Right lobe of liver (tissue), 6 donors: Measurements from ENCODE around the gene STK16. TPM values are rescaled to one million over a fixed set of nuclear protein-coding genes. Genes with fewer than 3 reads are reported as not detected.

Experiments used
- ATAC-seq, 4 donors: fragments of 200-7000 bp; cut with Tn5 transposase; one replicate each; pipeline ENCODE4 v1.9.1; 2020; ENCODE audit warnings: mild to moderate bottlenecking in 4 of 4, moderate library complexity in 4 of 4
- DNase-seq, 3 donors: peaks; one replicate each; pipeline ENCODE4 v3.0.0-alpha.2; 2020
- H3K27ac ChIP-seq, 3 donors: fragments of 200-600 bp; one replicate each; pipeline ENCODE4 v1.8.0; 2022
- H3K27me3 ChIP-seq, 2 donors: fragments of 200-600 bp; one replicate each; pipeline ENCODE4 v1.8.0; 2022
- H3K36me3 ChIP-seq, 4 donors: fragments of 200-600 bp; sonication (generic) in 1 of 4; one replicate each; pipeline versions ENCODE4 v1.5.1 to v1.8.0; 2017 to 2022; ENCODE audit warnings: control low read depth in 1 of 4
- H3K4me1 ChIP-seq, 4 donors: fragments of 200-600 bp; sonication (generic) in 1 of 4; one replicate each; pipeline versions ENCODE4 v1.5.1 to v1.8.0; 2017 to 2022; ENCODE audit warnings: control low read depth in 1 of 4
- H3K4me3 ChIP-seq, 3 donors: fragments of 200-600 bp; one replicate each; pipeline ENCODE4 v1.8.0; 2022
- H3K9me3 ChIP-seq, 4 donors: fragments of 200-600 bp; sonication (generic) in 1 of 4; one replicate each; pipeline versions ENCODE4 v1.5.1 to v1.8.0; 2017 to 2022; ENCODE audit warnings: control low read depth in 1 of 4
- POLR2A ChIP-seq: fragments of 450-650 bp; IDR thresholded peaks from one replicate; pipeline ENCODE4 v1.6.1; 2017; ENCODE audit warnings: antibody characterized with exemption, mild to moderate bottlenecking
- WGBS: methylation state at CpG from one replicate; pipeline ENCODE4 v1.1.6; 2018; ENCODE audit warnings: low coverage, low lambda C conversion rate; ENCODE audit not compliant: insufficient coverage; ENCODE audit errors: missing lambda C conversion rate; 5-methylcytosine and 5-hydroxymethylcytosine counted together
- intact Hi-C, 2 donors: fragments of 100-400 bp; cut with DNase I; formaldehyde crosslinking; loops; one replicate each; pipeline versions ENCODE4 v1.11.2 to v1.14.1; 2022
- total RNA-seq, 6 experiments: library from RNA; depleted of rRNA in 2 of 6; stranded (reverse); fragments of >200 nt in 2 of 6; fragmentation: NEBNext Ultra II Directional in 3 of 6; extraction: Animal tissue kit (Norgen Biotek cat#: 25700) in 3 of 6; gene quantifications; one replicate each; pipeline versions ENCODE4 v1.1.0 to v1.2.4, GENCODE V29; 2016 to 2023
- TF ChIP-seq, protein P1 (sequence below), 4 donors: fragments of 200-600 bp in 3 of 4; fragments of 450-650 bp in 1 of 4; IDR thresholded peaks; one replicate each; pipeline versions ENCODE4 v1.5.1 to v1.8.0; 2016 to 2022; ENCODE audit warnings: antibody characterized with exemption in 4 of 4, mild to moderate bottlenecking in 2 of 4
- donor health status: DM: no; HTN: yes; CAD: no.
- donor health status: DM: no; HTN: no; CAD: no.
- donor health status: DM: no; HTN: no; CAD: no.
- donor health status: DM: no; HTN: yes; CAD: no.
- donor health status: DM: no; HTN: yes; CAD: no.

The STK16 gene
- total RNA-seq, 6 experiments from 2014 or later: 17.7 to 28.1 (median 21.9) TPM

DNA sequence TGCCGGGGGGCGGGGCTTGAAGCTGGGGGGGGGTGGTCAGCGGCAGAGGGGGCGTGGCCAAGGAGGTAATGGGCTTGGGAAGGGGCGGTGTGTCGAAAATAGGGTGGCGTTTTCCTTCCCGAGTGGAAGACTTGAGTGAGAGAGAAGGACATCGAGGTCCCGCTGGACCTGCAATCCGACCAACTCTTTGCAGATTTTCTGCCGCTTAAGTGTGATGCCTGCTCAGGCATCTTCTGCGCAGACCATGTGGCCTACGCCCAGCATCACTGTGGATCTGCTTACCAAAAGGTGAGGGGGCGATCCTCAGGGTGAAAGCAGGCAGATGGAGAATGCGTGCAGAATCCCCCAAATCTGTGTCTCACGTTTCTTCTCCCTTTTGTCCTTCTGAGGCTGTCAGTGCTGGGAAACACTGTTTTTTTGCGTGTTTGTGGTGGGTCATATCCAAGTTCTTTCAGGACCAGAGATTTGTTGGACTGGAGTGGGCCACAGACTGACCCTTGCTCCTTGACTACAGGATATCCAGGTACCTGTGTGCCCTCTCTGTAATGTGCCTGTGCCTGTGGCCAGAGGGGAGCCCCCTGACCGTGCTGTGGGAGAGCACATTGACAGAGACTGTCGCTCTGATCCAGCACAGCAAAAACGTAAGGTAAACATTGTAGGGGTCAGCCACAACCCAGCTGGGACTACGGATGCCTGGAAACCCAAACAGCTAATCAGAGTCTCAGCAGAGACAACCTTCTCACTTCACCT is 38.0 kb upstream of the STK16 start:
- Histone ChIP-seq H3K36me3 (peaks cover 0 to 31% (median 5%) of the 10 kb centered on the region in 4 donors), H3K4me1 (peaks cover 0 to 24% (median 8%) of the 10 kb centered on the region in 4 donors), H3K27me3 (no peaks in the 10 kb centered on the region), H3K9me3 (no peaks in the 10 kb centered on the region), H3K4me3 (peak overlapping the region; percentile 60 to 84 (median 82)), H3K27ac (peak overlapping the region; percentile 80 to 95 (median 93))
- 5% methylated on average over 13 of the region's 22 CpGs for WGBS
- DNase-seq (no peak), ATAC-seq (no peak)
- intact Hi-C loops: loop anchor here in 1 of 2 donors (5.0 kb wide), 1 partner anchor 35 kb away; the partner anchor contains the start of gene SLC23A3
- TF ChIP-seq POLR2A: no peak
- TF ChIP-seq, protein P1, sequence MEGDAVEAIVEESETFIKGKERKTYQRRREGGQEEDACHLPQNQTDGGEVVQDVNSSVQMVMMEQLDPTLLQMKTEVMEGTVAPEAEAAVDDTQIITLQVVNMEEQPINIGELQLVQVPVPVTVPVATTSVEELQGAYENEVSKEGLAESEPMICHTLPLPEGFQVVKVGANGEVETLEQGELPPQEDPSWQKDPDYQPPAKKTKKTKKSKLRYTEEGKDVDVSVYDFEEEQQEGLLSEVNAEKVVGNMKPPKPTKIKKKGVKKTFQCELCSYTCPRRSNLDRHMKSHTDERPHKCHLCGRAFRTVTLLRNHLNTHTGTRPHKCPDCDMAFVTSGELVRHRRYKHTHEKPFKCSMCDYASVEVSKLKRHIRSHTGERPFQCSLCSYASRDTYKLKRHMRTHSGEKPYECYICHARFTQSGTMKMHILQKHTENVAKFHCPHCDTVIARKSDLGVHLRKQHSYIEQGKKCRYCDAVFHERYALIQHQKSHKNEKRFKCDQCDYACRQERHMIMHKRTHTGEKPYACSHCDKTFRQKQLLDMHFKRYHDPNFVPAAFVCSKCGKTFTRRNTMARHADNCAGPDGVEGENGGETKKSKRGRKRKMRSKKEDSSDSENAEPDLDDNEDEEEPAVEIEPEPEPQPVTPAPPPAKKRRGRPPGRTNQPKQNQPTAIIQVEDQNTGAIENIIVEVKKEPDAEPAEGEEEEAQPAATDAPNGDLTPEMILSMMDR (IDR thresholded peaks at IDR 0.05): no peak

DNA sequence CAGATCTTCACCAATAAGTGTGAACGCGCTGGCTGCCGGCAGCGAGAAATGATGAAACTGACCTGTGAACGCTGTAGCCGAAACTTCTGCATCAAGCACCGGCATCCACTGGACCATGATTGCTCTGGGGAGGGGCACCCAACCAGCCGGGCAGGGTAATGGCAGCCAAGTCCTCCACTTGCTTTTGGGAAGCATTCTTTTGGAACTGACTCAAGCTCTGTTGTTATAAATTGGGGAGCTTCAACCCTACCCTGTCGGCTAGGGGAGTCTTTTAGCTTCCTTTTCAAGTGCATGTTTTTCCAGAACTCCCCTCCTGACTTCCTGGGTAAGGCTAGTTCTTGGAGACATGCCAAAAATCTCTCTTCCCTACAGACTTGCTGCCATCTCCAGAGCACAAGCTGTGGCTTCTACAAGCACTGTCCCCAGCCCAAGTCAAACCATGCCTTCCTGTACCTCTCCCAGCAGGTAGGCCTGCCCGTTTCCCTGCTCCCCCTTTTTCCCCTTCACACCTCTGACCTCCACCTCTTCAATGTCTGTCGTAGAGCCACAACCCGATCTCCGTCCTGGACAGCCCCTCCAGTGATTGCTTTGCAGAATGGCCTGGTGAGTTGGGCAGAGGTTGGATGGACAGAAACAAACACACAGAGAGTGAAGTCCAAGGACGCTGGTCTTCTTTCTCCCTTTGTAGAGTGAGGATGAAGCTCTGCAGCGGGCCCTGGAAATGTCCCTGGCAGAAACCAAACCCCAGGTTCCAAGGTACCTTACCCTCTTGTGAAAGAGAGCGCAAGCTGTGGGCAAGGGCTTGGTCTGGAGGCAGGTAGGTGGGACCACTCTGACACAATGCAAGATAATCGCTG is 37.2 kb upstream of the STK16 start:
- DNase-seq (no peak), ATAC-seq (peak in 3 of 4 donors; percentile 4 to 8 (median 5))
- 25% methylated on average over 16 of the region's 17 CpGs for WGBS
- H3K9me3 ChIP-seq: no peaks in the 10 kb centered on the region
- intact Hi-C loops: loop anchor here in 1 of 2 donors (5.0 kb wide), 1 partner anchor 36 kb away; the partner anchor contains the start of gene SLC23A3
- H3K4me1 ChIP-seq: peaks cover 0 to 24% (median 8%) of the 10 kb centered on the region in 4 donors
- H3K27ac ChIP-seq: peak overlapping the region in 2 of 3 donors; percentile 93 to 95
- no peaks in the 10 kb centered on the region for H3K27me3 ChIP-seq
- H3K4me3 ChIP-seq: peak overlapping the region in 2 of 3 donors; percentile 82 to 84
- no peak for TF ChIP-seq POLR2A
- TF ChIP-seq, protein P1 (IDR thresholded peaks at IDR 0.05): no peak
- H3K36me3 ChIP-seq: peaks cover 0 to 37% (median 5%) of the 10 kb centered on the region in 4 donors

DNA sequence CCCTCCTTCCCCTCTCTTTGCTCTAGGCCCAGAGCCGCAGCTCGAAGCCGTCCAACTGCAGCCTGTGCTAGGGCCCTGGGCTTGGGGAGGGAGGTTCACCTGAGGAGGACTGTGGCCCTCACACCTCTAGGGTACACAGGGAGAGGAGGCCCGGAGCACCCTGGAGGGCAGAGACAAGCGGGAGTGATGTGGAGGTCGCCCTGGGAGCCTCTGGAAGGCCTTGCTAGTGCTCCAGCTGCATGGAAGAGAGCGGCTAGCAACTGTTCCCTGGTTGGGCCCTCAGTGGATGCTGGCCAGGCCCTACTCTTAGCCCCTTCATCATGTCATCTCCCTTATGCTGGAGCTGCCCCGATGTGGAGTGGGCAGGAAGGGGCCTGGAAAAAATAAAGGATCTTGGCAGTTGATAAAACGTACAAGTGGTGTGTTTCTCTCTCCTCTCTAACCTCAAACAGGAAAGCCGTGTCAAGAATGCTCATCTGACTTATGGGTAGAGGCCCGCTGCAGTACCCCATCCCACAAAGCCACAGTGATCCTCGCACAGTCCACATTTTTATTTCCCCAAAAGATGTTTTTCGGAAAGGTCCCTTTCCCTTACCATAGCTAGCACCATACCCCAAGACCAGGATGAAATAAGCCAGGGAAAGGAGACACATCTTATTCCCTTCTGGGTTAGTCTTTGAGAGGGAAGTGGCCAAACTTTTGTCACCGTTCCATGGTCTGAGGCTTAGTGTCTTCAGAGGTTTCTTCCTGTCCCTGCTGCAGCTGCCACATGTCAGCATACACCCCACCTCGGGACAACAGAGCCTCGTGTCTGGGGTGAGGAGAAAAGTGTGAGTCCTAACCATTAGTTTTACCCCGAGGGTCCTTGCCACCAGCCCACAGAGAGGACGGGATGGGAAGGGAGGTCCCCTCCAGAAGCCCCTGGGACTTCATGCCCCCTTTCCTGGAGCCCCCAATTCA is 35.8 kb upstream of the STK16 start:
- peaks cover 0 to 51% (median 5%) of the 10 kb centered on the region in 4 donors for H3K36me3 ChIP-seq
- peaks cover 0 to 24% (median 8%) of the 10 kb centered on the region in 4 donors for H3K4me1 ChIP-seq
- DNase-seq (no peak), ATAC-seq (no peak)
- no peak overlapping the region for H3K4me3 ChIP-seq
- TF ChIP-seq, protein P1 (IDR thresholded peaks at IDR 0.05): no peak
- TF ChIP-seq POLR2A: no peak
- peak overlapping the region in 1 of 3 donors; percentile 95 for H3K27ac ChIP-seq
- intact Hi-C loops: loop anchor here (5.0 kb wide), 2 partner anchors 37 to 47 kb away; partner anchors contain the start of genes NHEJ1 (in 1 of the 2) and SLC23A3 (in 1 of the 2)
- no peaks in the 10 kb centered on the region for H3K27me3 ChIP-seq
- no peaks in the 10 kb centered on the region for H3K9me3 ChIP-seq
- WGBS: 55% methylated on average over 9 of the region's 18 CpGs
